Measurements from ENCODE around the gene ZFHX3.
"Not testable (repeated sequence)": the region's sequence is repeated elsewhere in the genome, so short reads cannot be mapped to it uniquely, and the experiment has no call there.

The ZFHX3 gene

DNA sequence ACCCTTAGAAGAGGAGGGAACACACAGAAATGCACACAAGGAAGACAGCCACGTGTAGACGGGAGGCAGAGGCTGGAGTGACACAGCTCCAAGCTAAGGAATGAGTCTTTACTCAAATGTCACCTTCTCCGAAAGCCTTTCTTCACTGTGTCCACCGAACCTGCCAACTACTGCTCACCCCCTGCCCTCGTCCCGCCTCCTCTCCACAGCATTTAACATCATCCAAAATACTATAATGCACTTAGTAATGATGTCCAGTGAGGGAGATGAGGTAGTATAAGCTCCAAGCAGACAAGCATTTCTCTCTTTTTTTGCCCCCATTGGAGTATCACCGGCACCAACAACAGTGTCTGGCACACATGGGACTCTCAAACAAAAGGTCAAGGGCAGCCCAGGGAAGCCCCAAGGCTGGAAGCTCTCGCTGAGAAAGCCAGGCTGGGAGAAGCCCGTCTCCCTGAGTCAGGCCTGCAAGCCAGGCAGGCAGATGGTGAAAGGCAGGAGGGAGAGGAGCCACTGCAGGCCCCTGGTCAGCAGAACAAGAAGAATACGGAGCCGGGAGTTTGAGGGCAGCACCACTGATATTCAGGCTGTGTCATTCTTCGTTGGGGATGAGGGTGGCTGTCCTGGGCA lies 25.9 kb downstream of the ZFHX3 start:
- DNase-seq (ENCODE audit: low read depth in 2 of 2): no peak

DNA sequence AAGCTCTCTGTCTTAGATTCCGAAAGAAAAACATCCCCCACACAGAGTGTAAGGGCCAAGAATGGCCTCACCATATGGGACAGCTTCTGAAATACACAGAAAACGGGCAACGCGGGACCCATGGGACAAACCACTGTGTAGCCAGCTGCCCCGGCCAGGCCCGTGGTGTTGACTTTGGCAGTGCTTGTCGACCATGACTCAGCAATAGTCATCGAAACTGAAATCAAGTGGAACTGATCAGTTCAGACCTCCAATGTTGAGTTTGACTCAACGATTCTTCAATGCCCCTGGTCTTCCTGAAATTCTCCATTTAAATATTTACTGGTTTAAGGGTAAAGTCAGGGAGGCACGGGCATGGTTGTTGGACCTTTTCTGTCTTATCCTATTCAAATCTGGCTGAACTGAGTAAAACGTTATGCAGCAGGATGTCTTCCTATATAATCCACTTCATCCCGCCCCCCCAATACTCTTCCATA lies 27.5 kb downstream of the ZFHX3 start:
- DNase-seq (ENCODE audit: low read depth in 2 of 2): no peak

DNA sequence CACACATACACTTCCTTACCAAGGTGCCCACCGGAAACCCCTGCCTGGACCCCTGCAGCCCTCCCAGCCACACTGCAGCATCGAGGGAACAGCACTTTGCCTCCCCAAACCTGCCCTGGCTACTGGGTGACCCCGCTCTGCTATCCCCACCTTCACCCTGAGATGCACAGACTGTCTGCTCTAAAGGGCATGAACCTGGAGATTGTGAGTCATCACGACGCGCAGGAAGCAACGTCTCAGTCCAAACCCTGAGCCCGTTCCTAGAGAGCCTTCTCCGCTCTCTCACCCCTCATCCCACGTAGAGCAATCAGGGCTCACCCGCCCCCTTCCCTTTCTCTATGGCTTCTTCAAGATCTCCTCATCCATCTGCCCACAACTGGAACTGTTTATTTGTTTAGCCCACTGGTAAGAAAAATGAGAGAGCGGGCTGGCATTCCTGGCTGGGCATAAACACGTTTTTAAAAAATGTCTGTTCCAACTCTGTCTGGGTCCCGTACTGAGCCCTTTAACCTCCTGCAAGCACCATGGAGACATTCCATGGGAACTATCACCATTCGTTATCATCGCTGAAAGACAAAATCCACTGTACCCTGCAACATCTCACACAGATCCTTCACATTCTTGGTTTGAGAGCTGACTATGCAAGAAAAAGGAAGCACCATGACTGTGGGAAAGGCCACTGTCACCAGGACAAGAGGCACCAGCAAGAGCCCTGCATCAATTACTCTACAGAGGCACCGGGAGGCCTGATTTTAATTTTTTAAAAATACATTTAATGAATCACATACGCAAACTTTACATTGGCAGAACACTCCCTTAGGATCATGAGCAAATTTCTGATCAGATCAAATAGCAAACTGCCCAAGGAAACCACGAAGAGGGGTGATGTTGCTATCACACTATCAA lies 28.2 kb downstream of the ZFHX3 start:
- DNase-seq (ENCODE audit: low read depth in 2 of 2): no peak

DNA sequence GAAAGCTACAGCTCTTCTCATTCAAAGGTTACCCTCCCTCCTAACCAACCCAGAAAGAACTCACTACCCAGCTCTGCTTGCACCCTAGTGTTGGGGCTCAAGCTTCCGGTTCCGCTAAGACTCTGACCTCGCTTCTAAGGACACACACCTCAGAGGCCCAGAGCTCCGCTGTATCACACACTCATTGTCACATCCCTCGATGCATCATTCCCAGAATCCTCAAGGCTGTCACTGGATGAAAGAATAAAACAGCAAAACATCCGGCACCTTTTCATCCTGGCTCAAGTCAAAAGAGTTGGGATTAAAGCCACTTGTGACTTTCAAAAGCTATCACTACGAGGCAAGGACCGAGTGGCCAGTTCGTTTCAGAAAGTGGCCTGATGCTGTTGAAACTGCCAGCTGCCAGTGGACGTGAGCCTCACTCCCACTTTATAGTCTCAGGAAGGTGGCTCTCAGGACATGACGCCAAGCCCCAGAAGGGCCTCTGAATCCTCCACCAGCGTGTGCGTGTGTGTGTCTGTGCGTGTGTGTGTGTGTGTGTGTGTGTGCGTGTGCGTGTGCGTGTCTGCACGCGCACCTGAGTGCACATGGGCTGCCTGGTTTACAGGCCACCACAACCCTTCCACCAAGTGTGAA lies 29.0 kb downstream of the ZFHX3 start:
- DNase-seq (ENCODE audit: low read depth in 2 of 2): no peak

DNA sequence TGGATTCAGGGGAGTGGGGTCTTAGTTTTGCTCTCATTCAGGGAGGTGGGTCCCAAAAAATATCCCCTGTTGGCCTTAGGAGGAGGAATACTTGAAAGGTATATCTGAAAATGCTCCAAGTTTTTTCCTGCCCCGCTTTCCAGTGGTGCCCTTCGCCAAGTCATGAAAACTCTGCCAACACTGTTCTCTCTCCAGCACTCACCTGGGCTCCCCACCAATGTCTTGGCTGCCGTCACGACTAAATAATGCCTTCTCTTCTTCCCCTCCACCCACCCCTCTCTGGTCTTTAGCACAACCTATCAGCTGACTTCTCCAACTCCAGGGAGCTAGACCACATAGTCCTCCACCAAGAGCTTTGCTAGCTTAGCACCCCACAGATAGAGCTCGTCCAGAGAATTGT lies 30.6 kb downstream of the ZFHX3 start:
- DNase-seq (ENCODE audit: low read depth in 2 of 2): no peak

DNA sequence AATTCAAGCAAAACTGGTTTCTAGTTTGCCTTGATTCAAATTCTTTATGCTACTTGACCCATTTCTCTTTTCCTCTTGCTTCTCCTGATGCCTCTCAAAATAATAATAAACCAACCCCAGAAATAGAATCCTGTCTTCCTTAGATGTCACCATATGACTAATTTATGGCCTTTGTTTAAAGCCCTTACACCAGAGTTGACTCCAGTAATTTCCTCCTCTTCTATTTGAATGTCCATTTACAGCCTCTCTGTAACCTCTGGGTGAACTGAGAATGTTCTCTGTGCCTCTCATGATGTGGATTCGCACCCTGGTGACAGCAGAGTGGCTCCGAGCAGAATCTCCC lies 31.5 kb downstream of the ZFHX3 start:
- DNase-seq (ENCODE audit: low read depth in 2 of 2): no peak

DNA sequence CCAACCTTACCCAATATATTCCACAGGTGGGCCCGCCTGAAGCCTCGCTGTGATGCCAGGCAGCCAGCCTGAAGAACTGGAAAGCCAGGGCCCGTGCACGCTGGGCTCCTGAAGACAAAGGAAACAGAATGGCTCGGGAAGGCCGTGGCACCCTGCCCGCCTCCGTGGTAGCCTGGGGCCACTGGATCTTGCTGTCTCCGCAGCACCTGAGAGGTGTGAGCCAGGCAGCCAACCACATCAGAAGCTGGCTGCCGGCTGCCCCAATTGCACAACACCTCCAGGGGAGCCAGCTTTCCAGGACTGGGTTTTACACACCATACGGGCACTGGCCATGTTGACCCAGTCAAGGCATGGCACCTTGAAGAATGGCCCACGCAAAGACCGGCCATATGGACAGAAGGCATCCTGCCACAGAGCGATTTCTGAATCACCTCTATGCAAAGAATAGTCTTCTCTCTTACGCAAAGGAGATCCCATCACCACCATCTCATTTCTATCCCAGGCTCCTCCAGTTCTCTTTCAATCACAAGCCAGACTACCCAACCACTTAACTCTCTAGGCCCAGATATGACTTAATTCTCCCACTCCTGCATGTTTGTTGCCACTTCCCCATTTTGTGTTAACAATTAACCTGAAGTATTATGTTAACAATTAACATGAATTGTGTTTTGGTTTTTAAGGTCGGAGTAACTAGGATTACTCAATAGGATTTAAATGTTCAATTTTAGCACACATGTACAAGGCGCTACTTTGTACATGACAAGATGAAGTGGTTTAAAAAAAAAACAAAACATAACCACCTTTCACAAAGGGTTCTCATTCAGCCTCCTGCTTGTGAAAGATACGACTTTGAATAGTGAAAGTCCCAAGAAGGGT lies 32.1 kb downstream of the ZFHX3 start:
- DNase-seq (ENCODE audit: low read depth in 2 of 2): no peak

DNA sequence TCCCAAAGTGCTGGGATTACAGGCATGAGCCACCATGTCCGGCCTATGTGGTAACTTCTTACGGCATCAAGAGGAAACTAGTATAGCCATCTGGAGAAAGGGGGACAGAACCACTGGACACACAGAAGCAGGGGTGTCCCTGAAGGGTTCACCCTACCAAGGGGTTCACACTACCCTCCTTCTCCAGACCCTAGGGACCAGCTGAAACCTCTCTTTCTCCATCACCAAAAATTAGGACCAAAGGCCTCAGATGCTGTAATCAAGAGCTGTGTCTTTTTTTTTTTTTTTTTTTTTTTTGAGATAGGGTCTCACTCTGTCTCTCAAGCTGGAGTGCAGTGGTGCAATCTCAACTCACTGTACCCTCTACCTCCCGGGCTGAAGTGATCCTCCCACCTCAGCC lies 33.2 kb downstream of the ZFHX3 start:
- DNase-seq (ENCODE audit: low read depth in 2 of 2): no peak

DNA sequence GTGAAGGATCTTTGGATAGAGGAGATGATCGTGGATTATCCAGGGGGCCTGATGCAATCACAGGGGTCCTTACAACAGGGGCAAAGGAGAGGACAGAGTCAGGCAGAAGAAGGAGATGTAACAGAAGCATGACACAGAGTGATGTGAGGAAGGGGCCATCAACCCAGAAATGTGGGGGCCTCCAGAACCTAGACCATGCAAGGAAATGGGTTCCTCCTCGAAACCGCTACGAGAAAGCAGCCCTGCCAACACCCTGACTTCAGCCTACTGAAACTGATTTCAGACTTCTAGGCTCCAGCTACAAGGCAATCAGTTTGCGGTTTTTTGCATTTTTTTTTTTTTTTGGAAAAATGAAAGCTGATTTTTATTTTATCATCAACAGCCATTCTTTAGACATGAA lies 34.0 kb downstream of the ZFHX3 start:
- no peak for DNase-seq (ENCODE audit: low read depth in 2 of 2)

DNA sequence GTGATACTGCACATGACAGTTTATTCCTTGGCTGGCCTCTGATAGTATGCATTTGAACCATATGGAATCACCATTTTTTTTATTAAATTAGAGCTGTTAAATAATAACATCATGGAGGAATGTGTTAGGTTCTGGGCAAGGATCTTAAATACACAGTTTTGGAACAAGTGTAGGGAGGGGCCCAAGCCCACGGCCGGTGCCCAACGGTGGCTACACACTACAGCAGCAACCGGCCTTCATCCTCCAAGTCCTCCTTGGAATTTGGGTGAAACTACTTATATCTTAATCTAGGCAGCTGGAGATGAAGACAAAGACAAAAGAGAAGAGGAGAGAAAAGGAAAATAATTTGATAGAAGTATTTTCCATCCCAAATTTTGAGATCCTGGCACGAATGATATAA lies 35.6 kb downstream of the ZFHX3 start:
- no peak for DNase-seq (ENCODE audit: low read depth in 2 of 2)

DNA sequence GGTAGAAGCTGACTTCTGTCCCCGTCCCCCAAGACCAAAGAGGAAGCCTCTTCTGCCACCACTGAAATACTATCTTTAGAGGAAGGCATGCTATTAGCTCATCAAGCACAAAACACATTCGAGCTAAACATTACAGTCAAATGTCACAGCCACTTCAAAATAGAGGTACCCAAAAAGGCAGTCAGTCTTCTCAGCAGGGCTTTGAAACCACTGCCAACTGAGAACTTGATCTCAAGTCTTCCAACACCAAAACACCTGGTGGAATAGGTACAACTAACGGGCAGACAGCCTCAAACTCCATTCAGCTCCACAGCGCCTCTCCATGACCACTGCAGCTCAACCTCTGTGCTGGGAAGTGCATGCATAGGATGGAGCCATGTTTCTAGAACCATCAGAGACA lies 36.0 kb downstream of the ZFHX3 start:
- no peak for DNase-seq (ENCODE audit: low read depth in 2 of 2)

DNA sequence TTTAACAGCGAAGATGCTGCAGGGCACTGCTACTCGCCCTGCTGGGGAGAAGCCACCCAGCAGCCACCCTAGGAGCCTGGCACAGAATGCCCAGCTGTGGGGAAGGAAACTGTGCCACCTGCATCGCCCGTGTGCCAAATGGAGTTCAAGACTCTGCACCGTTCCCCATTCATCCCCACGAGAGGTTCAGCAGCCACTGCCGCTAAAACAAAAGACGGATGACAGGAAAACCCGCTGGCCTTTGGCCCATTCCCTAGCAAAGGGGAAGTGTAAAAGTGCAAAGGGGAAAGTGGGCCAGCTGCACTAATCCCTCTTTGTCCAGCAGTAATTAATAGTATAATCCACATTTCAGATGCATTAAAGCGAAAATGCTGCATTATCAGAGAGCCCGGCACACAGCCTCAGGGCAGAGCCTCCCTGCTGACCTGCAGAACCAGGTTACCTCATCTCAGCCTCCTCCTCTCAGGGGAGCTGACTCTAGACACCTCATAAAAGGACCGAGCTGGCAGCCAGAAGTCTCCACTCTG lies 37.7 kb downstream of the ZFHX3 start:
- no peak for DNase-seq (ENCODE audit: low read depth in 2 of 2)

DNA sequence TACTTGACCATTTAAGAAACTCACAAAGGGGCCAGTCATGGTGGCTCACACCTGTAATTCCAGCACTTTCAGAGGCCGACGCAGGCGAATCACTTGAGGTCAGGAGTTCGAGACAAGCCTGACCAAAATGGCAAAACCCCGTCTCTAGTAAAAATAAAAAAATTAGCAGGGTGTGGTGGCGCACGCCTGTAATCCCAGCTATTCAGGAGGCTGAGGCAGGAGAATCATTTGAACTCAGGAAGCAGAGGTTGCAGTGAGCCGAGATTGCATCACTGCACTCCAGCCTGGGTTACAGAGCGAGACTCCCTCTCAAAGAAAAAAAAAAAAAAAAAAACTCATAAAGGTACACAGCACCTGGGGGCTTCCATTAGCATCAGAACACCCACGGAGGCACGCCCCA lies 38.2 kb downstream of the ZFHX3 start:
- not testable (repeated sequence) for DNase-seq (ENCODE audit: low read depth in 2 of 2)

DNA sequence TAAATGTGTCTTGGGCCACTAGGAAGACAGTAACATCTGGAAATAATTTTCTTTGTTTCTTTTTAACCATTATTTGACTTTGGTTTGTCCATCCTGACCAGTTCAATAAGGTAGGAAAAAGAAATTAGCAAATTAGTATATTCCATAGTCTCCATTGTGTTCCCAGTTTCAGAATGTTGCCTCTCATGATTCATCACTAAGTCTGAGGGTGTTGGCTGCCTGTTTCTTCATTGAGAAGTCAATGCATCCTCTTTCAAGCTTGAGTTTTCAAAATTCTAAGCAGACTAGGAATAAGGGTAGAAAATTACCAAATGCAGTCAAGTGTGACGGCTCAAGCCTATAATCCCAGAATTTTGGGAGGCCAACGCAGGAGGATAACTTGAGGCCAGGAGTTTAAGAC lies 41.9 kb downstream of the ZFHX3 start:
- DNase-seq (ENCODE audit: low read depth in 2 of 2): no peak

DNA sequence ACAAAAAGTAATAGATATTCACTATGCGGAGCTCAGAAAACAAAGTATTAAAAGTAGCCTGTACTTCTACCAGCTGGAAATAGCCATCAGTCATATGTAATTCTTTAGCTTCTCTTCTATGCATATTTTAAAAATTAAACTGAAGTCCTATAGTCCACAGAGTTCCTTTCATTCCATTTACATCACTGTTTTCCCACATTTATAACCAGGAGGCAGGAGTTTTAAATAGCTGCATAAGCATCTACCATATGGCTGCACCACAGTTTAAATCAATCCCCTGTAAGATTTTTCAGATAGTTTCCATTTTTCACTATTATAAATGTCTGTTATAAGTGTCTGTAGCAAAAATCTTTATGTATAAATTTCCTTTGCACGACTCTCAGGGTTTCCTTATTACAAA lies 45.1 kb downstream of the ZFHX3 start:
- DNase-seq (ENCODE audit: low read depth in 2 of 2): no peak

DNA sequence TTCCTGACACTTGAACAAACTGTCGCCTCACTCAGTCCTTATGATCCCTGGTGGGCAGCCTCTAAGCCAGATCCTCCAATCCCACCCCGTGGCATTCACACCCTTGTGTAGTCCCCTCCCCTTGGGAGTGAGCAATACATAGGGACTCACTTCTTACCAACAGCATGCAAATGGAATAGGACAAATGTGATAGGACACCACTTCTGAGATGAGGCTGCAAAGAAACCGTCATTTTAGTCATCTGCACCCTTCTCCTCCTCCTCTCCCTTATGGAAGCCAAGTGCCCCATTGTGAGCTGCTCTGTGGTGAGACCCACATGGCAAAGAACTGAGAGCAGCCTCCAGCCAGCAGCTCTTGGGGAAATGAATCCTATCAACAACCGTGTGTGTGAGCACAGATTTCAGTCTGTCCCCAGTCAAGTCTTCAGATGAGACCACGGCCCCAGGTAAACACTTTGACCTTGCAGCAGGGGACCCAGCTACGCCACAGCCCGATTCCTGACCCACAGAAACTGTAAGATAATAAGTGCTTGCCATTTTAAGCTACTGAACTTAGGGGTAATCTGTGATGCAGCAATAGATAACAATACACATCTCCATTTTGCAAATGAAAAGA lies 46.9 kb downstream of the ZFHX3 start:
- DNase-seq (ENCODE audit: low read depth in 2 of 2): no peak

DNA sequence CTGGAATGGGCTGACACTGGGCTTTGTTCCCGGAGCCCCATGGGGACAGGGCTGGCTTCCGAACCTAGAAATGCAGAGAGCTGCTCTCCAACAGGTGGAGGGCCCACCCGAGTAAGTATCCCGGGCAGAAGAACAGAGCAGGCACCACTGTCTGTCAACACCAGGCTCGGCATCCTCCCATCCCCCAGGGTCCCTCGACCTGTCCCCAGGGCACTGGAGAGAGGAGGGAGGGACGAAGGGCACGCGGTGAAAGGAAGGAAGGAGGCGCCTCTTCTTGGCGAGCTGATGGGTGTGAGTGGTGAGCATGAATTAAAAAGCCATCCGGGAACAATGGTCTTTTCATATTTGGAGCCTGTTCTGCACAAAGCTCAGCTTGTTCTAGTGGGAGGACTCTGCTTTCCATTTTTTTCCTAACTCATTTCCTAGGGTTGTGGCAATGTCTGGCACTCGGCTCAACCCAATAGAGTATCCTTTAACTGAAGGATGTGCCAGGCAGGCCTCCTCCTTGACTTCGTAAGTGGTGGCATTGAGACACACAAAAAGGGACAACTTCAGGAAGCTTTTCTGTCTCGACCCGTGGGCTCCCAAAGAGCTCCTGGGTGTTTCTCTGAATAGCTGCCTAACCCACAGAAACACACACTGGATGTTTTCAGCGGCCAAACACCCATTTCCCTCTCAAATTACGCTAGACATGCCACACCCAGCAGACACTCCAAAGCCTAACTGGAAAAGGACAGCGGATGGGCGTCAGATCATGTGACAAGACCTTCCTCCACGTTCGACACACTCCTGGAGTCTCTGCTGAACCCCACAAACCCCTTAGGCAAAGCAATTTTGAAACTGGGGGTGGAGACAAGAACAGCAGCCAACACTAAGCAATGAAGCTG lies 47.7 kb downstream of the ZFHX3 start:
- no peak for DNase-seq (ENCODE audit: low read depth in 2 of 2)

DNA sequence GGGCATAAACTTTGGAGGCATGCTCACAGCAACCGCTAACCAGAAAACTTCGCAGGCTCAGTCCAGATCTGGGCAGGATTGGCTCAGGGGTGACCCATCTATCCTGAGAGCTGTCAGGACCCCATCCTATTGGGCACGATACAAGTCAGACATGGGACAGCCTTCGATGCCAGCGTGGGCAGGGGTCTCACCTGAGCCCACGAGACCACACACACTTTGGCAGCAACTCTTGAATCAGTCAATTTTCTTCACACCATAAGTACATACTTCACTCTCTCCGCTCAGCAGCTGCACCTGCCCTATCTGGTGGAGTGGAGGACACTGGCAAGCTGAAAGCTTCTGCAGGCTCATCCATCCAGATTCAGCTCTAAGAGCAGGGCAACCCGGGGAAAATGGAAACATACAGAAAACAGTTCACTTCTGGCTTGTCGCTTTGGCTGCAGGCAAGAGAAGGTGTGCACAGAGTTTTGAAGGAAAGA lies 48.3 kb downstream of the ZFHX3 start:
- DNase-seq (ENCODE audit: low read depth in 2 of 2): no peak

DNA sequence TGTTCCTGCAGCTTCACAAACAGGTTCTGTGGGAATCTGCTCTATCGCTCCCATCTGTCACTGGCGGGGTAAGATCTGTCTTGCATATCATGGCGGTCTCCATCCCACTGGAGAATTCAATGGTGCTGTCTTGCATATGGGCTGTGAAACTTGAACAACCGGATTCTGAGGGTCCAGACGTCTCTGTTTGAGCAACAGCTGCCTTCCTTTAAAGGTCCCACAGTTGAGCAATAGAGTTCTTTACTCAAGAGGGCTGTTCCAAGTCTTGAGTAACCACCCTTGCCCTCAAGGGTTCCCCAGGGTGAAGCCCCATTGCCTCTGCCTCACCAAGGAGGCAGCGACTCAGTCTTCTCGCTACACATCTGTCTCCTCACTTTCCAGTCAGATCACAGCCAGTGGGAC lies 50.8 kb downstream of the ZFHX3 start:
- no peak for DNase-seq (ENCODE audit: low read depth in 2 of 2)
